Testis (tissue), 3 donors: ENCODE measurements around the gene LACC1. TPM values are rescaled to one million over a fixed set of nuclear protein-coding genes. Genes with fewer than 3 reads are reported as not detected.
A peak's percentile ranks its signal among the peaks of the same experiment; 100 is the strongest.

ENCODE experiments used
- DNase-seq: peaks from one replicate; pipeline ENCODE4 v3.0.0-alpha.2; 2019
- H3K27ac ChIP-seq, 2 donors: fragments of 200-600 bp; sonication (generic); one replicate each; pipeline ENCODE4 v1.5.1; 2019
- H3K27me3 ChIP-seq: fragments of 200-600 bp; sonication (generic); one replicate; pipeline ENCODE4 v1.5.1; 2019
- H3K36me3 ChIP-seq: fragments of 200-600 bp; sonication (generic); one replicate; pipeline ENCODE4 v1.5.1; 2017; ENCODE audit warnings: low read depth; ENCODE audit errors: missing control alignments
- H3K4me1 ChIP-seq: fragments of 200-600 bp; sonication (generic); one replicate; pipeline ENCODE4 v1.5.1; 2019
- H3K4me3 ChIP-seq, 2 donors: fragments of 200-600 bp; sonication (generic); one replicate each; pipeline ENCODE4 v1.5.1; 2017 to 2019
- H3K9me3 ChIP-seq: fragments of 200-600 bp; sonication (generic); one replicate; pipeline ENCODE4 v1.5.1; 2017
- POLR2A ChIP-seq: fragments of 450-650 bp; IDR thresholded peaks from one replicate; pipeline ENCODE4 v1.6.1; 2017; ENCODE audit warnings: antibody characterized with exemption, mild to moderate bottlenecking, moderate library complexity
- WGBS, 2 donors: methylation state at CpG; one replicate each; pipeline ENCODE4 v1.1.5; 2018; 5-methylcytosine and 5-hydroxymethylcytosine counted together
- intact Hi-C: fragments of 100-400 bp; cut with DNase I; formaldehyde crosslinking; loops from one replicate; pipeline ENCODE4 v1.15.1; 2023; ENCODE audit warnings: low total_unique reads
- polyA plus RNA-seq: library from polyadenylated mRNA; stranded (reverse); fragments of 350-450 nt; fragmentation: Illumina TruSeq; extraction: RNeasy Lipid Tissue Mini Kit (QIAGEN cat#74804); gene quantifications from one replicate; pipeline ENCODE4 v1.2.3, GENCODE V29; 2014; ENCODE audit warnings: low read depth, low replicate concordance; ENCODE audit not compliant: insufficient read depth
- total RNA-seq, 2 donors: library from RNA; depleted of rRNA; stranded (reverse); fragments of >200 nt; gene quantifications; one replicate each; pipeline ENCODE4 v1.2.3, GENCODE V29; 2016
- TF ChIP-seq, protein P1 (sequence below), 3 experiments: fragments of 450-650 bp in 2 of 3; fragments of 200-600 bp in 1 of 3; sonication (generic) in 1 of 3; IDR thresholded peaks; one replicate each; pipeline ENCODE4 v1.5.1; 2016 to 2019; ENCODE audit warnings: antibody characterized with exemption in 3 of 3, mild to moderate bottlenecking in 2 of 3, moderate library complexity in 1 of 3

LACC1 gene
- total and polyA plus RNA-seq, 3 donors from 2014 or later = 6.1 to 34.4 (median 29.1) TPM

DNA sequence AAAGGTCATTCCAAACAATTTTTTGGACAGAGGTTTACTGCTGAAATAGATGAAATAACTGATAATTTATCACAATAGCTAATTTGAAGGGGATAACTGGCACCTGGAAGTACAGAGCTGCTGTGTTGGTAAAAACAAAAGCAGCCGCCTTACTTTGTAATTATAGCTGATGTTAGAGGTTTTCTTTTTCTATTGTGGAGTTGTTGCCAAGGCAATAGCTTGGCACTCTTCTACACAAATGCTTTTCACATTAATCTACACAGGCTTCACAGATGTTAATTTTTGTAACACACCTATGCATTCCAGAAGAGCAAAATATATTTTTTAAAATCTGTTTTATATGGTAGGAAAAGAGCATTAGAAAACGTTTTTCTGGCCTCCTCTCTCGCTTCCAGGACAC is 56.9 kb downstream of the LACC1 start:
- WGBS, 2 donors = 68 to 72% methylated on average over 3 of the region's 3 CpGs

DNA sequence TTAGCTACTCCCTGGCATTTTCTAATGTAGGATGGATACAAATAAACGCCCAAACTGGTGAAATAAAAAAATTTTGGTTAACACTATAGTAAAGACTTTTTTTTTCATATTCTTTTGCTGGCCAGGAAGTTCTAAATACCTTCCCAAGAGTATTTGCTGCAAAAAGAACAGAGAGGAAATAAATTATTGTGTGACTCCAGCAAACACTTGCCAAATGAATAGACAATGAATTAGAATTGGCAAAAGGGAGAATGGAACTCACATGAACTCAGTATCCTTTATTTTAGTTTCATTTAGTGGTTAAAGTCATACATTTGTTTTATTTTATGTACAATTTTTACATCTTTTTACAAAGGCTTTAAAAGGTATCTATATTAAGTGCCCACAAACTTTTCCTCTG is 58.1 kb downstream of the LACC1 start:
- TF ChIP-seq, protein P1, sequence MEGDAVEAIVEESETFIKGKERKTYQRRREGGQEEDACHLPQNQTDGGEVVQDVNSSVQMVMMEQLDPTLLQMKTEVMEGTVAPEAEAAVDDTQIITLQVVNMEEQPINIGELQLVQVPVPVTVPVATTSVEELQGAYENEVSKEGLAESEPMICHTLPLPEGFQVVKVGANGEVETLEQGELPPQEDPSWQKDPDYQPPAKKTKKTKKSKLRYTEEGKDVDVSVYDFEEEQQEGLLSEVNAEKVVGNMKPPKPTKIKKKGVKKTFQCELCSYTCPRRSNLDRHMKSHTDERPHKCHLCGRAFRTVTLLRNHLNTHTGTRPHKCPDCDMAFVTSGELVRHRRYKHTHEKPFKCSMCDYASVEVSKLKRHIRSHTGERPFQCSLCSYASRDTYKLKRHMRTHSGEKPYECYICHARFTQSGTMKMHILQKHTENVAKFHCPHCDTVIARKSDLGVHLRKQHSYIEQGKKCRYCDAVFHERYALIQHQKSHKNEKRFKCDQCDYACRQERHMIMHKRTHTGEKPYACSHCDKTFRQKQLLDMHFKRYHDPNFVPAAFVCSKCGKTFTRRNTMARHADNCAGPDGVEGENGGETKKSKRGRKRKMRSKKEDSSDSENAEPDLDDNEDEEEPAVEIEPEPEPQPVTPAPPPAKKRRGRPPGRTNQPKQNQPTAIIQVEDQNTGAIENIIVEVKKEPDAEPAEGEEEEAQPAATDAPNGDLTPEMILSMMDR (IDR thresholded peaks at IDR 0.05) = no peak
- TF ChIP-seq POLR2A = no peak
- DNase-seq = no peak
- H3K27ac ChIP-seq = peak overlapping the region in 1 of 2 donors; percentile 72
- no peaks in the 10 kb centered on the region for H3K36me3 ChIP-seq
- intact Hi-C loops = no loop called here
- H3K4me3 ChIP-seq = no peak overlapping the region
- H3K9me3 ChIP-seq = no peaks in the 10 kb centered on the region
- peaks cover 18% of the 10 kb centered on the region for H3K4me1 ChIP-seq
- WGBS, 2 donors = 54 to 57% methylated on average over 1 of the region's 1 CpG
- H3K27me3 ChIP-seq = no peaks in the 10 kb centered on the region

More for the DNA sequence above, 56.9 kb downstream of the LACC1 start:
- DNase-seq = no peak
- no peaks in the 10 kb centered on the region for H3K27me3 ChIP-seq
- TF ChIP-seq, protein P1 (IDR thresholded peaks at IDR 0.05) = no peak
- no peak for TF ChIP-seq POLR2A
- peaks cover 18% of the 10 kb centered on the region for H3K4me1 ChIP-seq
- H3K9me3 ChIP-seq = no peaks in the 10 kb centered on the region
- intact Hi-C loops = no loop called here
- no peaks in the 10 kb centered on the region for H3K36me3 ChIP-seq
- H3K27ac ChIP-seq = no peak overlapping the region
- H3K4me3 ChIP-seq = no peak overlapping the region

GRCh38 chr13:43938449-43938848 is 58.7 kb downstream of the LACC1 start:
- no peaks in the 10 kb centered on the region for H3K36me3 ChIP-seq
- H3K27me3 ChIP-seq = no peaks in the 10 kb centered on the region
- no peak for TF ChIP-seq POLR2A
- TF ChIP-seq, protein P1 (IDR thresholded peaks at IDR 0.05) = no peak
- no peaks in the 10 kb centered on the region for H3K9me3 ChIP-seq
- no peak overlapping the region for H3K4me3 ChIP-seq
- 27 to 69% methylated on average over 1 of the region's 1 CpG for WGBS, 2 donors
- intact Hi-C loops = no loop called here
- no peak for DNase-seq
- peaks cover 18% of the 10 kb centered on the region for H3K4me1 ChIP-seq
- H3K27ac ChIP-seq = peak overlapping the region; percentile 32 to 72

DNA sequence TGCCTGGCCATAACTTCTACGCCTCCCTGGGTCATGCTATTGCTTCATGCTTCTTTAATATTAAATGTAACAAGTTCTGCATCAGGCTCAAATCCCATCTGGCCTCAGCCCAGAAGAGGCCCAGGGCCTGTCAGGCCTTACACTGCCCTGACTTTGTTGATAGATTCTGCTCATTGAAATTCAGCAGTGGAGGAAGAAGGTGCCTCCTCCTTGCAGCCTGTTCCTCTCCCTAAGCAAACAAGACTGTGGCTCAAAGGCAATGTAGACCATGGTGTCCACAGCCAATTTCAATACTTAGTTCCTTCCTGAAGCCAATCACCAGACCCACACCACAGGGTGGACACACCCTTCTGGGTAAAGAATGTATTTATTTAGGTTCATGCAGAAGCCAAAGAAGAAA is 59.4 kb downstream of the LACC1 start:
- Histone ChIP-seq H3K27ac (peak overlapping the region; percentile 32 to 72), H3K27me3 (no peaks in the 10 kb centered on the region), H3K4me3 (no peak overlapping the region), H3K36me3 (no peaks in the 10 kb centered on the region), H3K4me1 (peaks cover 18% of the 10 kb centered on the region), H3K9me3 (no peaks in the 10 kb centered on the region)
- intact Hi-C loops = no loop called here
- DNase-seq = peak; percentile 80
- WGBS, 2 donors = 50 to 77% methylated on average over 1 of the region's 1 CpG
- TF ChIP-seq, protein P1 (IDR thresholded peaks at IDR 0.05) = no peak
- TF ChIP-seq POLR2A = no peak

DNA sequence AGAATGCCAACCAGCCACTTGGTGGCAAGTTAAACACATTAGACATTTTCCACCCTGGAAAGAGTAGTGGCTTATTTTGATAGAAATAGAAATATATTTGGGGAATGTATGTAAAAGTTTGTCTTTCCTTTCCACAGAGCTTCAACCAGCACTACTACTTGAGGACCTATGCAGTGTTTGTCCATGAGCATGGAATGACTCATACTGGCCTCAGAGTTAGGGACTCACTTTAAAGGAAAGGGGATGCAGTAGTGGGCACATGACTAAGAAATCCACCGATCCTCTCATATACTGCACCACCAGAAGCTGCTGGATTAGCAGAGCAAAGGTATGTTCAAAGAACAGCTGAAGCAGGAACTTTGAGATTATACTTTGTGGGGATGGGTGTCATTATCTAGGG is 62.6 kb downstream of the LACC1 start:
- intact Hi-C loops = no loop called here
- Histone ChIP-seq H3K27me3 (no peaks in the 10 kb centered on the region), H3K27ac (no peak overlapping the region), H3K36me3 (no peaks in the 10 kb centered on the region), H3K9me3 (no peaks in the 10 kb centered on the region), H3K4me3 (no peak overlapping the region), H3K4me1 (peaks cover 14% of the 10 kb centered on the region)
- 73 to 89% methylated on average over 1 of the region's 1 CpG for WGBS, 2 donors
- TF ChIP-seq, protein P1 (IDR thresholded peaks at IDR 0.05) = no peak
- no peak for TF ChIP-seq POLR2A
- no peak for DNase-seq
